ENCODE measurements around the gene LDB3.

DNA sequence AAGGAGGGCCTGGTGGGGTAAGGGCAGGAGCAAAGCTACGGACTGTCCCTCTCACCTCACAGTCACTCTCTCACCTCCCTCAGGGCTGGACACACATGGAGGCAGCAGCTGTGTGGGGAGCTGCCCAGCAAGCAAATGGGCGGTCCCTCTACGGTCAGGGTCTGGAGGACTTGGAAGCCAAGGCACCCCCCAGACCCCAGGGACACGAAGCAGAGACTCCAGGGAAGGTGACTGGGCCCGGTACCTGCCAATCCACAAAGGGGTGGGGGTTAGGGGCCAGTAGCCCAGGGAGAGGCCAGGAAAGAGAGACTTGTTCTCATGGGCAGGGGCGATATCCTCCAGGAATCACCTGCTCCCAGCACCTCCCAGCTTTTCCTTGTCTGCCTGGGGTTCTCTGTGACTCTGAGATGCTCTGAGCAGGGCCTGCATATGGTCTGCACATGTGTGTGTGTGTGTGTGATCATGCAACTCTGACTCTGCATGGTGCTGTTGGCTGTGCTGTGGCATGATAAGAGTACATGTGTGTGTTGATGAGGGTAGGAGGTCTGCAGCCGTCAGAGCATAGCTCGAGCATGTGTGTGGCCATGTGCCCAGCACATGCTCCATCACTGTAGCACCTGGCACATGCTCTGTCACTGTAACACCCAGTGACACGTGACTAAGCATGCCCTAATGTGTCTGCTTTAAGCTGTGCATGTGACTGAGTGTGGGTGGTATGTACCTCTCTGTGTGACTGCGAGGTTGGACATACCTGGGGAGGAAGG is 4.6 kb upstream of the LDB3 start:
- TF ChIP-seq EZH2 (IDR thresholded peaks at IDR 0.05; ENCODE audit: low read length, missing control alignments), result no peak
- TF ChIP-seq, protein P1, sequence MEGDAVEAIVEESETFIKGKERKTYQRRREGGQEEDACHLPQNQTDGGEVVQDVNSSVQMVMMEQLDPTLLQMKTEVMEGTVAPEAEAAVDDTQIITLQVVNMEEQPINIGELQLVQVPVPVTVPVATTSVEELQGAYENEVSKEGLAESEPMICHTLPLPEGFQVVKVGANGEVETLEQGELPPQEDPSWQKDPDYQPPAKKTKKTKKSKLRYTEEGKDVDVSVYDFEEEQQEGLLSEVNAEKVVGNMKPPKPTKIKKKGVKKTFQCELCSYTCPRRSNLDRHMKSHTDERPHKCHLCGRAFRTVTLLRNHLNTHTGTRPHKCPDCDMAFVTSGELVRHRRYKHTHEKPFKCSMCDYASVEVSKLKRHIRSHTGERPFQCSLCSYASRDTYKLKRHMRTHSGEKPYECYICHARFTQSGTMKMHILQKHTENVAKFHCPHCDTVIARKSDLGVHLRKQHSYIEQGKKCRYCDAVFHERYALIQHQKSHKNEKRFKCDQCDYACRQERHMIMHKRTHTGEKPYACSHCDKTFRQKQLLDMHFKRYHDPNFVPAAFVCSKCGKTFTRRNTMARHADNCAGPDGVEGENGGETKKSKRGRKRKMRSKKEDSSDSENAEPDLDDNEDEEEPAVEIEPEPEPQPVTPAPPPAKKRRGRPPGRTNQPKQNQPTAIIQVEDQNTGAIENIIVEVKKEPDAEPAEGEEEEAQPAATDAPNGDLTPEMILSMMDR (conservative IDR thresholded peaks at IDR 0.05 in 1 of 2, IDR thresholded peaks at IDR 0.05 in 1 of 2; ENCODE audit: low read depth in 1 of 2, low read length in 2 of 2), result no peak

Measured in fibroblast of lung (primary cell).